HG03442 (cell line): ENCODE results near the gene WDR36.

ENCODE experiments used
- ATAC-seq: cut with Tn5 transposase; IDR thresholded peaks from one replicate; pipeline ENCODE4 v1.9.1; 2021; ENCODE audit warnings: mild to moderate bottlenecking, moderate library complexity; ENCODE audit not compliant: unreplicated experiment

WDR36 gene

GRCh38 chr5:111099058-111099778 is 7.1 kb downstream of the WDR36 start:
- ATAC-seq: no peak

DNA sequence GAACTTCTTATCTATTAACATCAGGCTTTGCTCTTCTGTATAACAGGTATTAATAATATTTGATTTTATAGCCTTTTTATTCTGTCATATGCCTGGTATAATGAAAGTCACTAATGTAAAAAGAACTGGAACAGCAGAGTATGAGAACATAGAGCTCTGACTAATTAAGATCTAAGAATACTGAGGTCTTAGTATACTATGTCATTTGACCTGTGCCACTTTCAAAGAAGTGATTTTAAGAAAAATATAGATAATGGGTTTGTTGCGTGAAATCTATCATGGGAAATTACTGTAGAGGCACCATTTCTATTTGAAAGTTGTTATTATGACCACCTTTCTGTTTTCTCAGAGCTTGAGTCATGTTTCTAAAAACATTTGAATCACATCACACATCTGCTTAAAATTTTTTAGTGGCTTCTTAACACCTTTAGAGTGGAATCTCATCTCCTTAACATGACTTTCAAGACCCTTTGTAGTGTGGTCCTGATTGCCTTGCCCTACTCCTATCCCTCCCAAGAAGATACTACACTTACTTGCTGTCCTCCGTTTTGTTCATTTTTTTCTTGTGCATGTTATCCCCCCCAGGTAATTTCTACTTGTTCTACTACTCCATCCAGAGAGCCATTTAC is 14.3 kb downstream of the WDR36 start:
- no peak for ATAC-seq

GRCh38 chr5:111107371-111107770 is 15.2 kb downstream of the WDR36 start:
- ATAC-seq: no peak

DNA sequence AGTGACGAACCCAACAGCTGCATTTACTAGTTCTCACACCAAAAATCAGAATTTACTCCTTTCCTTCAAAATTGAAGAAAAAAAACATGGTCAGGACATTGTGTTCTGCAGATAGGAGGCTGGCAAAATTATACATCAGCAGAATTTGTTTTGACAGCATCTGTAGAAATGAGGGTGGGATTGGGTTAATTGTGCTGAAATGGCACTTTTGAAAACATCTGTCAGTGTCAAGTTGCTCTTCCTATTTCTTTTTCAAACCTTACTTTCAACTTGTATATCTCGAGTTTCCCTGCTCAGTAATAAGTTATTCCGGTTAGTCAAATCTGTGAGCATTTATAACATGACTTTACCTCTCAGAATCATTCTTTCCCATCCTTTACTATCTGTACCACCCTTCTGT is 19.8 kb downstream of the WDR36 start:
- no peak for ATAC-seq

- no peak for ATAC-seq
Observed at GRCh38 chr5:111113678-111114077, 21.5 kb downstream of the WDR36 start.

DNA sequence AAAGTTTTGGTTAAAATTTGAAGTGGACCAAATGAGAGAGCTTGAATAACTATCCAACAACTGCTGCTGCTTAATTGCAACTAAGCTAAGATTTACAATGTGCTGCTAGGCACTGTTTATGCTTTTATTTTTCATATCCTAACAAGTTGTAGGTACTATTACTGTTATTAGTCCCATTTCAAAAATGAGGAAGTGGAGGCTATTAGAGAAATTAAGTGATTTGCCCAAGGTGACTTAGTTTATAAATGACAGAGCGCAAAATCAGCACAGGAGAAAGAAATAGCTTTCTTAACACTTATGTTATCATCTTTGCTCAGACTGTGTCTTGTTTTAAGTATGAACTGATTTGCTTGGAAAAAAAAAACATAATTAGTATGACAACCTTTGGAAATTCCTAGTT is 23.1 kb downstream of the WDR36 start:
- no peak for ATAC-seq

DNA sequence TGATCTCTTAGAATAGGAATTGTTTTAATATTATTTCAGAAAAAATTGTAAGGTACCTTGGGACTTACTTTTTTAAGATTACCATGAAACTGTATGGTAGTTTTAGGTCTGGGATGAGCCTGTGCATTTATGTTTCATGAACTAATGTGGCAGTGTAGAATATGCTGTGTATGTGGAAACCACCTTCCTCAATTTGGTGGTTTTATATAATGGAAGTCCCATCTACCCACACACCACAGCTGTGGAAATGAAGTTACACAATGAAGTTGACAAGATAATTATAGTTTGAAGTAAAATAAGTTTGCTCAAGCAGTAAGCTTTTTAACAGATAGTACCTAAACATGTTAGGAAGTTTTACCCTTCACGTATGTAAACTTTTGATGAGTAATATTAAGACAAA is 24.4 kb downstream of the WDR36 start:
- ATAC-seq: no peak

GRCh38 chr5:111117136-111117535 is 25.0 kb downstream of the WDR36 start:
- ATAC-seq: no peak

- no peak for ATAC-seq
Observed at GRCh38 chr5:111119221-111119620, 27.1 kb downstream of the WDR36 start.

DNA sequence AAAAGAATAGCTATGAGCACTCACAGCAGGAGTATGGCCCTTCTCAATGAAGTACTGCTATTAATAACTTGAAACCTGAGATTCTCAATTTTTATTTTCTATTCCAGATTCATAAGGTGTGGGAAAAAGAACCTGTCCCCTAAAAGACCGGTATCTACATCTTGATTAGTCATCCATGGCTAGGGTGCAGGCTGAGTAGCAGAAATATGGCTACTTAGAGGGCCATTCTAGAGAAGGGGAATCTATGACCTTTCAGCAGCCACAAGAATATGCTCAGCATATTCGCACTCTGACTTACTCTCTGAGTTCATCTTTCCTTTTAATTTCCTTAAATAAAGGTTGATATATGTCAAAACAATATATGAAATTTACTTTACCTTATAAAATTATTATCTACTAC is 27.7 kb downstream of the WDR36 start:
- peak; percentile 37 for ATAC-seq

- no peak for ATAC-seq
Observed at GRCh38 chr5:111120911-111121310, 28.8 kb downstream of the WDR36 start.

DNA sequence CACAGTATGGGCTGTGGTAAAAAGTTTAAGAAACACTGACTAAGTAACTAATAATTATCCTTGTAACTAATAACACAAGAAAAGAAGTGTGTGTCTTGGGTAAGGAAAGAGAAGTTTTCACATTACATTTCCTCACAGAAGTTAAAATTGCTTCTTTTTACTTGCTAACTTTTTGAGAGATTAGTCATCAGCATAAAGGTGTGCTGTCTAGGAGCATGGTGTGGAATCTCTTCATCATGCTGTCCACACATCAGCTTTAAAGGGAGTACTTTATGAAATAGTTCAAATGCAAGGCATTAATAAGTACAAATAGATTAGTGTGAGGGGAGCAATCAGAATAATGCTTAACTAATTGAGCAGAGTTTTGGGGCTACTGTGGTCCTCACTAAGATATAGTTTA is 29.8 kb downstream of the WDR36 start:
- no peak for ATAC-seq

DNA sequence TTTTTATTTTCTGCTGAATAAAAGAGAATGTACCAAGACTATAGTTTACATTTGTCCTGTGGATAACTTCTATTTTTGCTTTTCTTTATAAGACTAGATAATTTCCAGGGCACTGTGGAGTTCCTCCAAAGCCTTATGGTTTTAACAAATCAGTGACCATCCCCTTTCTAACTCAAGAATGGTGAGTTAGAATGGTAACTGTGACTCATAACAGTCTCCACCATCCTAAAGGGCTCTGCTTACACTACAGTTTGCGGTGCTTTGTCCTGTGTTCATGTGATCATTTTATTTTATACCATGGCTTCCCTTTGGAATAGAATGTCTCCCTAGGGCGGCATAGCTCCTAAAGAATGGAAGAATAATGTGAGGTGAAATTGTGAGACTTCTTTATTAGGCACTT is 30.2 kb downstream of the WDR36 start:
- no peak for ATAC-seq

DNA sequence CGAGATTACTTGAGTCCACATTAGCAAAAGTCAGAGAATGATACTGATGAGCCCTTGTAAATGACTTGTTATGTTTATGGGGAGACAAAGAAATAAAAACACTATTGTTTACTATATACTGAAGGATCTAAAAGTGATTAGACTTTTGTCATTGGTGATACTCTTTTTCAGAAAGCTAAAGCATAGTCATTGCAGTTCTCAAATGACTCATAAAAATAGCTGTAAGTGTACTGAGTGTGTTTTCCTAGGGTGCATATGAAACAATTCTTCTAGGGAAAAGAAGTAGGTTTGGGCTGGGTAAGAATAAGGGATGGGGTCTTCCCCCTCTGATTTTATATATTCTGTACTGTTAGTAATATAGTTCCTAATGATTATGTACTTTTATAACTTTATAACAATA is 32.6 kb downstream of the WDR36 start:
- ATAC-seq: no peak

GRCh38 chr5:111126896-111127295 is 34.7 kb downstream of the WDR36 start:
- ATAC-seq: no peak

- ATAC-seq: no peak
Observed at GRCh38 chr5:111127453-111128195, 35.5 kb downstream of the WDR36 start.

DNA sequence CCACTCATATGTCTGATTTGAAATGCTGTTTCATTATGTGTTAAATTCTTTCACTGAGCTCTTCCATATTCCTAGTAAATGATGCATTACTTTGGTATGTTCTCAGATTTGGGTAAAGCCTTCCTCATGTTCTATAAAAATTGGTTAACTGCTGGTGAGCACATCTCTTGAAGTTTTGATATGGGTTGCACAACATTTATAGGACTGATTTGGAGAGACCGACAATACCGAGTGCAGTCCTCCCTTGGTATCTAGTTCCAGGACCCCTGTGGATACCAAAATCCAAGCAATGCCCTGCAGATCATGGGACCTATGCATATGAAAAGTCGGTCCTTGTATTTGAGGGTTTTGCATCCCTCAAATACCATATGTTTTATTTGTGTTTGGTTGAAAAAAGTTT is 37.8 kb downstream of the WDR36 start:
- no peak for ATAC-seq

DNA sequence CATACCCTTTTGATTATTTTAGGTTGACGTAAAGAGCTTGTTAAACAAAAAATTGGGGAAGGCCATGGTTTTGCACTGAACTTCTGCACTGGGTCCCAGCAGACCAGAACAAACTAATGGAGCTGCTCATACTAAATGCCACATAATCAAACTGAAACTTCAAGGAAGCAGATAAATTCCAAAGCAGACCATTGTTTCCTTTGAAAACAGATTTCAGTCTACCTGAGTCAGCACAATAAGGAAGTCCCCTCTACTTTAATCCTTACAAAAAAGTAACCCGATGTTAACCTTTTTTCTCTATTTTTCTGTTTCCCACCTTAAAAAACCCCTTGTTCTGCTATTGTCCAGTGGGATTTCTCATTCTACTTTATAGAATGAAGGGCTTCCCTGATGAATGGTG is 39.2 kb downstream of the WDR36 start:
- no peak for ATAC-seq

DNA sequence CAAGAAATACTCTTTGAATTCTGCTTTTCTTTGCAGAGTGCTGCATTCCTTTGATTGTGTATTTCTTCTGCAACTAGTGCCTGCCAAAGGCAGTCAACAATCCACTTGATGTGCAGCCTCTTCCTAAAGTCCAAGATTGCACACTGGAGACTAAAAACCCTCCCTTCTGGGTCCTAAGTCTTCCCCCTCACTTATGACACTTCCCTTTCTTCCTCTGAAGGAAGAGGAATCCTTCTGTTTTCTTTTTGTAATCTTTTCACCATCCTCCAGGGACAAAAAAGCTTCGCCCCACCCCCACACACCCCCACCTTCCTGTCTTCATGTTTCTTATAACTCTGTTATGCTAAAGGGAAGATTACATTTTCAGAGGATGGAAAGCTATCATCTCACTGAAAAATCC is 39.9 kb downstream of the WDR36 start:
- no peak for ATAC-seq

DNA sequence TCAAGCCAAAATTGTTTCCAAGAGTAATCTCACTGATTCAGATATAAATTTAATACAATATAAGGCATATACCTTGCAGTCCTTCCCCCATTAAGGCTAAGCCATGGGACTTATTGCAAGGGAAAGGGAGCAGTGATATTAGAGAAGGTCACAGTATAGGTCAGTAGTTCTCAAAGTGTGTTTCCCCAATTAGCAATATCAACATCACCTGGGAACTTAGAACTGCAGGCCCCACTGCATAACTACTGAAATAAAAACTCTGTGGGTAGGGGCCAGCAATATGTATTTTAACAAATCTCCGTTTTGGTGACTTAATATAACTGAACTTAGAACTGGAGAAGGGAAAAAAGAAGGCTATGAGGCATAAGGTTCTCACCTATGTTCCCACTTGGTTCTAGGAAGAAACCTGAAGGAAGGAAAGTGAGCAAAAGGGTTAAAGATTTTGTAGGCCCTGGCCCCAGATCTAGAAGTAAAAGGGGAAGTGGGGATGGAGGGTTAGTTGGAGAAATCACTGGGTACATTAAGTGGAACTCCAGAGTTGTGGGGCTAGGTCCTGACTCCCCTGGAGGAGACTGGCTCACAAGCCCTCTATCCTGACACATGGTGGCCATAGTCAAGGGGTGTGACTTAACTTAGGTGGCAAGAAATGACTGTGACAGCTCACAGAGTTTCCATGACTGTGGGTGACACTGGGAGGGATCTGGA is 40.7 kb downstream of the WDR36 start:
- ATAC-seq: no peak

- ATAC-seq: no peak
Observed at GRCh38 chr5:111133436-111133751, 41.2 kb downstream of the WDR36 start.

GRCh38 chr5:111134087-111134486 is 41.9 kb downstream of the WDR36 start:
- no peak for ATAC-seq
